OCI-LY1 (cell line): ENCODE results near the gene BCORL1.

Source experiments
- H2AFZ ChIP-seq: fragments of 200-600 bp; sonication (generic), shearing (Covaris generic); 2 replicates; pipeline ENCODE4 v1.6.0; 2014; ENCODE audit warnings: antibody characterized with exemption, mild to moderate bottlenecking, low read length
- H3F3A ChIP-seq: fragments of 200-600 bp; sonication (generic), shearing (Covaris generic); 2 replicates; pipeline ENCODE4 v1.6.0; 2014; ENCODE audit warnings: mild to moderate bottlenecking, antibody characterized with exemption, low read length, moderate library complexity; ENCODE audit not compliant: insufficient read depth
- H3K27ac ChIP-seq: fragments of 200-600 bp; sonication (generic); 2 replicates; pipeline ENCODE4 v1.5.1; 2014; ENCODE audit warnings: low read length, mixed run types, mild to moderate bottlenecking, low read depth; ENCODE audit not compliant: poor library complexity, severe bottlenecking
- H3K27me3 ChIP-seq: fragments of 200-600 bp; sonication (generic); 2 replicates; pipeline ENCODE4 v1.6.0; 2014; ENCODE audit warnings: antibody characterized with exemption, mild to moderate bottlenecking, low read length, moderate library complexity; ENCODE audit not compliant: insufficient read depth
- H3K36me3 ChIP-seq: fragments of 200-600 bp; sonication (generic); 2 replicates; pipeline ENCODE4 v1.6.1; 2014; ENCODE audit warnings: mild to moderate bottlenecking, antibody characterized with exemption, low read length, moderate library complexity, mixed read lengths; ENCODE audit not compliant: insufficient read depth
- H3K4me1 ChIP-seq: fragments of 200-600 bp; sonication (generic); 2 replicates; pipeline ENCODE4 v1.5.1; 2014; ENCODE audit warnings: mild to moderate bottlenecking, low read length, moderate library complexity; ENCODE audit not compliant: insufficient read depth, severe bottlenecking
- H3K4me2 ChIP-seq: fragments of 200-600 bp; sonication (generic), shearing (Covaris generic); 2 replicates; pipeline ENCODE4 v1.6.1; 2014; ENCODE audit warnings: low read length
- H3K4me3 ChIP-seq: fragments of 200-600 bp; sonication (generic); 2 replicates; pipeline ENCODE4 v1.5.1; 2014; ENCODE audit warnings: low read length, low read depth, mild to moderate bottlenecking, mixed read lengths; ENCODE audit not compliant: poor library complexity, severe bottlenecking
- H3K79me2 ChIP-seq: fragments of 200-600 bp; shearing (Covaris generic); 2 replicates; pipeline ENCODE4 v1.6.1; 2016; ENCODE audit warnings: mixed run types, low read length, mixed read lengths; ENCODE audit not compliant: insufficient read depth
- H3K9ac ChIP-seq: fragments of 200-600 bp; sonication (generic), shearing (Covaris generic); 2 replicates; pipeline ENCODE4 v1.6.1; 2014; ENCODE audit warnings: mild to moderate bottlenecking, low read length, mixed read lengths
- H3K9me2 ChIP-seq: fragments of 200-600 bp; sonication (generic), shearing (Covaris generic); 2 replicates; pipeline ENCODE4 v1.6.1; 2014; ENCODE audit warnings: low read depth, mild to moderate bottlenecking, low read length, mixed read lengths
- H3K9me3 ChIP-seq: fragments of 200-600 bp; shearing (Covaris generic); 2 replicates; pipeline ENCODE4 v1.6.1; 2014; ENCODE audit warnings: low read length, mixed read lengths
- H4K20me1 ChIP-seq: fragments of 200-600 bp; sonication (generic), shearing (Covaris generic); 2 replicates; pipeline ENCODE4 v1.6.0; 2016; ENCODE audit warnings: mild to moderate bottlenecking, low read length; ENCODE audit not compliant: insufficient read depth
- CTCF ChIP-seq: fragments of 200-600 bp; sonication (generic), shearing (Covaris generic); IDR thresholded peaks from 2 replicates; pipeline ENCODE4 v1.5.1; 2017; ENCODE audit warnings: mild to moderate bottlenecking, antibody characterized with exemption, low read length, moderate library complexity, mixed read lengths
- EZH2 ChIP-seq: fragments of 200-600 bp; sonication (generic), shearing (Covaris generic); IDR thresholded peaks from 2 replicates; pipeline ENCODE4 v1.8.0; 2017; ENCODE audit warnings: borderline replicate concordance, mixed run types, mild to moderate bottlenecking, antibody characterized with exemption, low read length, moderate library complexity, mixed read lengths

BCORL1 gene

DNA sequence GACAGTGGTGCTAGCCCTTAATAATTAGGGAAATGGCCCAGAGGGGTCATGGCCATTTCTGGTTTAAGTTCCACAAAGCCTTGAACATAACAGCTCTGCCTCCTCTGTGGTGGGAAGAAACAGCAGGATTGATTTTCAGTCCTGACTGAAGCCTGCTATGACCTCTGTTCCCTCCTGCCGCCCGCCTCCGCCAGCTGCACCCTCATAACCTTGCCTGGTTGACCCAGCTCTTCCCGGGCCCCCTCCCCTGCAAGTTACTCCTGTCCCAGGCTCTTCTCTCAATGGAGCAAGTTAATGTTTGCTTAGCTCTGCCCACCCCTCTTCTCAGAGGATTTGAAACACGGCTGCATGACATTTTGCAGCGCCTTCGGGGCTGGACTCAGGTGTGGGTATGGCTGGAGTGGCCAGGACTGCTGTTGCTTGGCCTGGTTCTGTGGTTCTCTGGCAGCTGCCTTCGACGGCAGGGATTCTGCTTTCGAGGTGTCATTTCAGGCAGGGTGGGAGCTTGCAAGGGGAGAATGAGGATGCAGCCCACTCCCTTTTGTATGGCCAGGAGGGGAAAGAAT lies 27.3 kb downstream of the BCORL1 start:
- no peaks in the 10 kb centered on the region for H3K36me3 ChIP-seq

GRCh38 chrX:130012683-130013082 lies 30.2 kb downstream of the BCORL1 start:
- Histone ChIP-seq H3K27me3 (no peaks in the 10 kb centered on the region), H3K27ac (no peak overlapping the region), H3K9me2 (no peaks in the 10 kb centered on the region), H3K9ac (no peak overlapping the region), H3K4me3 (no peak overlapping the region), H3K4me2 (no peak overlapping the region), H3F3A (no peaks in the 10 kb centered on the region), H3K79me2 (no peaks in the 10 kb centered on the region), H3K36me3 (no peaks in the 10 kb centered on the region), H3K9me3 (no peaks in the 10 kb centered on the region), H4K20me1 (no peaks in the 10 kb centered on the region), H2AFZ (no peak overlapping the region), H3K4me1 (no peaks in the 10 kb centered on the region)
- TF ChIP-seq CTCF: no peak
- TF ChIP-seq EZH2: no peak

More for the DNA sequence above, 27.3 kb downstream of the BCORL1 start:
- TF ChIP-seq CTCF: no peak
- no peak for TF ChIP-seq EZH2
- no peaks in the 10 kb centered on the region for H3K9me3 ChIP-seq
- H3K79me2 ChIP-seq: no peaks in the 10 kb centered on the region
- H3K27me3 ChIP-seq: no peaks in the 10 kb centered on the region
- H3K9ac ChIP-seq: no peak overlapping the region
- no peaks in the 10 kb centered on the region for H3K4me1 ChIP-seq
- no peaks in the 10 kb centered on the region for H4K20me1 ChIP-seq
- H3K4me3 ChIP-seq: no peak overlapping the region
- no peak overlapping the region for H3K27ac ChIP-seq
- no peaks in the 10 kb centered on the region for H3F3A ChIP-seq
- H3K4me2 ChIP-seq: no peak overlapping the region
- no peaks in the 10 kb centered on the region for H3K9me2 ChIP-seq
- no peak overlapping the region for H2AFZ ChIP-seq

DNA sequence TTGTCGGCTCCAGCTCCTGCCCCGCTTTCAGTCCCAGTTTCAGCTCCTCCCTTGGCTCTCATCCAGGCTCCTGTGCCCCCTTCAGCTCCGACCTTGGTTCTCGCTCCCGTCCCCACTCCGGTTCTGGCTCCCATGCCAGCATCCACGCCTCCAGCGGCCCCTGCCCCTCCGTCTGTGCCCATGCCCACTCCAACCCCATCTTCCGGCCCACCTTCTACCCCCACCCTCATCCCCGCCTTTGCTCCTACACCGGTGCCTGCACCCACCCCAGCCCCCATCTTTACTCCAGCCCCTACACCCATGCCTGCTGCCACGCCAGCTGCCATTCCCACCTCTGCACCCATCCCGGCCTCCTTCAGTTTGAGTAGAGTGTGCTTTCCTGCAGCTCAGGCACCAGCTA lies 31.2 kb downstream of the BCORL1 start:
- Histone ChIP-seq H3K4me2 (no peak overlapping the region), H3K9me3 (no peaks in the 10 kb centered on the region), H3K4me3 (no peak overlapping the region), H3K9ac (no peak overlapping the region), H3K27ac (no peak overlapping the region), H4K20me1 (no peaks in the 10 kb centered on the region), H3K27me3 (no peaks in the 10 kb centered on the region), H3K79me2 (no peaks in the 10 kb centered on the region), H3F3A (no peaks in the 10 kb centered on the region), H3K36me3 (no peaks in the 10 kb centered on the region), H3K9me2 (no peaks in the 10 kb centered on the region), H2AFZ (no peak overlapping the region), H3K4me1 (no peaks in the 10 kb centered on the region)
- TF ChIP-seq CTCF (no peak), EZH2 (no peak)
